Measurements from ENCODE around the gene RALGAPA1.

The RALGAPA1 gene

DNA sequence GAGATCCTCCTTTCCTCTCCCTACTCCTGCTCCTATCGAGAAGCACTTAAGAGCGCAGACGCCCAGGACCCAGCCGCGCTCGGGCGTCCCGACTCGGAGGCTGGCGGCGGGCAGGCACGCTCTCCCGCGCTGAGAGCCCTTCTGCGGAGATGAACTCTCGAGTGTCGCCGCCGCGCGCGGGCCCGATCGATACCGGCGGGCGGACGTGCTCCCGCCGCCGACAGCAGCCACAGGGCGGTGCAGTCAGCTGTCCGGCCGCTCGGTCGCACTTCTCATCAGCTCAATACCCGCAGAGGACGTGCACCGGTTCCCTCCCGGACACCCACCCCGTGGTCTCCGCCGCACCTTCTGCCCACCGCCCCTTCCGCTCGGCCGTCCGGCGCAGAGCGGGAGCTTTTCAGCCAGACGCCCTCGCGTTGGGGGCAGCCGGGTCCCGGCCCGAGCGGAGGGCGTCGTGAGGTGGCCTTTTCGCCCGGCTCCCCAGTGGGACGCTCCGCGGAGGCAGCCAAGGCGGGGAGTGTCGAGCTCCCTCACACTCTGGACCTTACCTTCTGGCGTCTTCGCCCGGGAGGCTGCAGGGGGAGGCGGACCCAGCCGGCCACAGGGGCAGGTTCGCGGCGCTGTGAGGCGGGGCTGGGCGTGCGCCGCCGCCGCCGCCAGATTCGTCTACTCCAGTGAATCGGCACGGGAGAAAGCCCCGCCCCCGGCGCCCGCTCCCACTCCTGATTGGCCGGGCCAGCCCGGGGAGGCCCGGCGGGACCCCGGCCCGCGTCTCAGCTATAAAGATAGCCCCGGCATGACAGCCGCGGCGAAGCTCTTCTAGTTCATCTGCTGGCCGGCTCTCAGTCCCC lies 275.5 kb downstream of the RALGAPA1 start, which contains the start of gene INSM2:
INSM2 (plus strand) TSS at position 808 of the 851 bp plus-strand sequence. CDS start 89 bp downstream, outside the sequence.
- peak; percentile 70; the same call in 1 of the 2 replicates for TF ChIP-seq L3MBTL2 (conservative IDR thresholded peaks at IDR 0.05)
- TF ChIP-seq FOXM1 (IDR thresholded peaks at IDR 0.05; ENCODE audit: borderline replicate concordance): no peak
- POLR2A ChIA-PET: interaction anchor here (1.2 kb wide), 1 partner anchor 293 kb away, joined by 3 read pairs; the partner anchor contains the start of gene BRMS1L
- CTCF ChIA-PET: interaction anchor here (0.5 to 1.1 kb wide), 6 partner anchors 9 to 259 kb away, joined by 3 to 5 read pairs (median 4); no protein-coding TSS in a partner anchor
- DNase-seq (ENCODE audit: extremely low spot score): peak; percentile 84

DNA sequence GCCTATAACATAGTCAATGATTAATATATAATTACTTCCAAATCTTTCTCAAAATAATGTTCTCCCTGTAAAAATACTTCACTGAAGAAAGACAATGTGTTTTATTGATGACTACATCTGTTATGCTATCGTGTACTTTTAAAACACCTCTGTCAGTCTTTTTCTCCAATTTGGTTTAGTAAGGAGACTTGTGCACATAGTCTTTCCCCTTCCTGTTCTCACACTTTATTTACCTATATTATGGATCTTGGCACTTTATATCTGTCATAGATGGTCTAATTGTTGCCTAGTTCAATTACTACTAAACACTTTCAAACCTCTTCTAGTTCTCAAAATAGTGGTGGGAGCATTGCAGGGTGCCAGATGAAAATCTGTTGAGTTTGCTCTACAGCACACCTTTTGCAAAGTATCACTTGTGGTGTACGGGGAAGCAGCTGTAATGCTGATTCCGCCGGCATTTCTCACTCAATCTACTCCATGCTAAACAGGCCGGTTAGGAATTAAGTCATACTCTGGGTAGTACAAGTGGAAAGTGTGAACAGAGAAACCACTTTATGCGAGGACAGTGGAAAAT lies 276.2 kb downstream of the RALGAPA1 start:
- ChIA-PET CTCF (no interaction called here), POLR2A (no interaction called here)

DNA sequence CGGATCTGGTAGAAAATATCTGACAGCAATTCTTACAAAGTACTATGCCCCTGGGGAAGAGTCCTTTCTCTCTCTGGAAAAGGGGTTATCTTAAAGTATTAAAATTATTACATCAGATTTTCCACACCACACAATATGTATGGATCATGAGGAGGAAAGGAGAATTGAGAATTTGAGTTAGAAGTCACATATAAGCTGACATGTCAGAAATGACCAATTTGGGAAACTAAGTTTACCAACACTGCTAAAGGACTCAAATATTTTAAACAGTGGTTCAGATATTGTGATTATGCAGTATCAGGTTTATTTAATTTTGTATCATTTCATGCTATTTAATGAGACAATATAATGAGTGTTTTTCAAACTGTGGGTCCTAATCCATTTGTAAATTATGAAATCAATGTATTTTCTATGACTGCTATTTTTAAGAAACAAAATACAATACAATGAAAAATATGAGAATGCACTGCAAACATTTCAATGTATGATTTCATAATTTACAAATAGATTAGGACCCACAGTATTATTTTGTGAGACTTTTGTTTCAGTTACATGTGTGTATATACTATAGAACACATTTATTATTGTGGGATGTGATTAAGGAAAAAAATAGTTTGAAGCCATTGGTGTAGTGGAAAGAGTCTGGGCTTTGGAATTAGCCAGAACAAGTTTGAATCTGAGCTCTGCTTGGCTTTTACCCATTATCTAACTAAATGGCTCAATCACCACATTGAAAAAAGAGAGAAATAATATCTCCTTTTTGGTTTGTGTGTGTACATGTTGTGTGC lies 276.9 kb downstream of the RALGAPA1 start:
- ChIA-PET POLR2A (no interaction called here), CTCF (no interaction called here)
- no peak for TF ChIP-seq ELF4 (IDR thresholded peaks at IDR 0.05)
- no peak for TF ChIP-seq NFRKB (IDR thresholded peaks at IDR 0.05)
- no peak for TF ChIP-seq BHLHE40 (IDR thresholded peaks at IDR 0.05; ENCODE audit: borderline replicate concordance)
- TF ChIP-seq ARNT (IDR thresholded peaks at IDR 0.05): no peak
- TF ChIP-seq, protein P1, sequence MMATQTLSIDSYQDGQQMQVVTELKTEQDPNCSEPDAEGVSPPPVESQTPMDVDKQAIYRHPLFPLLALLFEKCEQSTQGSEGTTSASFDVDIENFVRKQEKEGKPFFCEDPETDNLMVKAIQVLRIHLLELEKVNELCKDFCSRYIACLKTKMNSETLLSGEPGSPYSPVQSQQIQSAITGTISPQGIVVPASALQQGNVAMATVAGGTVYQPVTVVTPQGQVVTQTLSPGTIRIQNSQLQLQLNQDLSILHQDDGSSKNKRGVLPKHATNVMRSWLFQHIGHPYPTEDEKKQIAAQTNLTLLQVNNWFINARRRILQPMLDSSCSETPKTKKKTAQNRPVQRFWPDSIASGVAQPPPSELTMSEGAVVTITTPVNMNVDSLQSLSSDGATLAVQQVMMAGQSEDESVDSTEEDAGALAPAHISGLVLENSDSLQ (IDR thresholded peaks at IDR 0.05): no peak
- TF ChIP-seq FOXM1 (IDR thresholded peaks at IDR 0.05; ENCODE audit: borderline replicate concordance): no peak
- DNase-seq (ENCODE audit: extremely low spot score): no peak

More for the DNA sequence above, 276.2 kb downstream of the RALGAPA1 start:
- TF ChIP-seq BHLHE40 (IDR thresholded peaks at IDR 0.05; ENCODE audit: borderline replicate concordance): no peak
- DNase-seq (ENCODE audit: extremely low spot score): no peak

DNA sequence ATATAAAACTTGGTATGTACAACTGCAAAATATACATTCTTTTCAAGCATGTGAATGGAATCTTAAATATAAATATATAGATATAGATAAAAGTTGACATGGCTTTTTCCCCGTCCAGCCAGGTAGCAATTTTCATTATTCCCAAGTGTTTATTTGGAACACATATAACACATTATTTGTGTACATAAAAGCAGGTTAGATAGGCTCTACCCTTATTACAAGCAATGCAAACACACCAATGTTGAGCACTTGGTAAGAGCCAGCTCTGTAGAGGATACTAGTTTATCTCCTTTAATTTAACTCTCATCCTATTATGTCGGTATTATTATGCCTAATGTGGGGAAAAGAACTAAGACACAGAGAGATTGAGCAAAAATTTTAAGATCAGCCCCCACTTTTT lies 282.1 kb downstream of the RALGAPA1 start:
- no peak for DNase-seq (ENCODE audit: extremely low spot score)
- ChIA-PET POLR2A (no interaction called here), CTCF (no interaction called here)
- no peak for TF ChIP-seq ZNF384 (IDR thresholded peaks at IDR 0.05)
- TF ChIP-seq FOXK2 (IDR thresholded peaks at IDR 0.05): no peak
- TF ChIP-seq NFRKB (IDR thresholded peaks at IDR 0.05): no peak
- no peak for TF ChIP-seq ELF4 (IDR thresholded peaks at IDR 0.05)
- no peak for TF ChIP-seq CTBP1 (IDR thresholded peaks at IDR 0.05; ENCODE audit: borderline replicate concordance)
- no peak for TF ChIP-seq L3MBTL2 (conservative IDR thresholded peaks at IDR 0.05)
- TF ChIP-seq FOXM1 (IDR thresholded peaks at IDR 0.05; ENCODE audit: borderline replicate concordance): no peak
- TF ChIP-seq, protein P1 (IDR thresholded peaks at IDR 0.05): no peak
- no peak for TF ChIP-seq HDGF (IDR thresholded peaks at IDR 0.05; ENCODE audit: borderline replicate concordance)

DNA sequence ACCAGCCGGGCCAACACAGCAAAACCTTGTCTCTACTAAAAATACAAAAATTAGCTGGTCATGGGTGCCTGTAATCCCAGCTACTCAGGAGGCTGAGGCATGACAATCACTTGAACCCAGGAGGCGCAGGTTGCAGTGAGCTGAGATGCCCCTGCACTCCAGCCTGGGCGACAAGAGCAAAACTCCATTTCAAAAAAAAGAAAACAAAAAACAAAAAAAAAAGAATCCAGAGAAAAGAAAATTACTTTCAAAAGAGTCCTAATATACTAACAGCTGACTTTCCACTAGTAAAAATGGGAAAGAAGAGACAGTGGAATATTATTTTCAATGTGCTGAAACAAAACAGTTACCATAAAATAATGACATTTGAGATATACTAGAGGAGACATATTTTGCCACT lies 283.4 kb downstream of the RALGAPA1 start:
- TF ChIP-seq ZNF384 (IDR thresholded peaks at IDR 0.05) (no peak), LEF1 (IDR thresholded peaks at IDR 0.05; ENCODE audit: borderline replicate concordance) (no peak), CTBP1 (IDR thresholded peaks at IDR 0.05; ENCODE audit: borderline replicate concordance) (no peak), FOXA1 (IDR thresholded peaks at IDR 0.05) (no peak), L3MBTL2 (conservative IDR thresholded peaks at IDR 0.05) (no peak), SUZ12 (IDR thresholded peaks at IDR 0.05) (no peak), SP1 (IDR thresholded peaks at IDR 0.05) (no peak), HDGF (IDR thresholded peaks at IDR 0.05; ENCODE audit: borderline replicate concordance) (no peak), NFRKB (IDR thresholded peaks at IDR 0.05) (no peak), ARNT (IDR thresholded peaks at IDR 0.05) (no peak), FOXK2 (IDR thresholded peaks at IDR 0.05) (no peak), FOXM1 (IDR thresholded peaks at IDR 0.05; ENCODE audit: borderline replicate concordance) (no peak), ELF4 (IDR thresholded peaks at IDR 0.05) (no peak), BHLHE40 (IDR thresholded peaks at IDR 0.05; ENCODE audit: borderline replicate concordance) (no peak)
- TF ChIP-seq, protein P1 (IDR thresholded peaks at IDR 0.05): no peak
- POLR2A ChIA-PET: no interaction called here
- CTCF ChIA-PET: no interaction called here
- no peak for DNase-seq (ENCODE audit: extremely low spot score)

DNA sequence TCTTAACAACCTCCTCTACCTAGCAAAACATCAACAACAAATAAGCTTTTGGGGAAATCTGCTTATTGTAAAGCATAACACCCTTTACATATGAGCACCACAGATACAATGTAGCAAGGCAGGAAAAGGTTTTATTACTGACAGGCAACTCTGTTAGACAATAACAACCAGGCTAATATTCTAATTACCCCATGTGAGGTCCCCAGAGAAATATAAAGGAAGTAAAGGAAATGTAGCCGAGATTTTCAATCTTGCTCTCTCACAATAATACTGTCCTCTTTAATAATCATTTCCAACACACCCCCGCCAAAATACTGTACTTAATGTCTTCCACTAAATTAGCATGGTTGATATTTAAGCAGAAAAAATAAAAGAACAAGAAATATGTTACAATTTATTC lies 289.1 kb downstream of the RALGAPA1 start:
- ChIA-PET CTCF (no interaction called here), POLR2A (no interaction called here)

More for the DNA sequence above, 289.1 kb downstream of the RALGAPA1 start:
- no peak for TF ChIP-seq FOXA1 (IDR thresholded peaks at IDR 0.05)
- TF ChIP-seq SP1 (IDR thresholded peaks at IDR 0.05): no peak
- TF ChIP-seq FOXK2 (IDR thresholded peaks at IDR 0.05): no peak
- TF ChIP-seq TARDBP (IDR thresholded peaks at IDR 0.05): no peak
- no peak for TF ChIP-seq FOXM1 (IDR thresholded peaks at IDR 0.05; ENCODE audit: borderline replicate concordance)
- TF ChIP-seq, protein P1 (IDR thresholded peaks at IDR 0.05): no peak
- TF ChIP-seq ELF4 (IDR thresholded peaks at IDR 0.05): no peak
- no peak for TF ChIP-seq BHLHE40 (IDR thresholded peaks at IDR 0.05; ENCODE audit: borderline replicate concordance)
- TF ChIP-seq LEF1 (IDR thresholded peaks at IDR 0.05; ENCODE audit: borderline replicate concordance): no peak
- TF ChIP-seq ARNT (IDR thresholded peaks at IDR 0.05): no peak
- no peak for TF ChIP-seq SUZ12 (IDR thresholded peaks at IDR 0.05)
- no peak for TF ChIP-seq HDGF (IDR thresholded peaks at IDR 0.05; ENCODE audit: borderline replicate concordance)
- TF ChIP-seq NFRKB (IDR thresholded peaks at IDR 0.05): no peak
- no peak for TF ChIP-seq ZNF384 (IDR thresholded peaks at IDR 0.05)
- TF ChIP-seq L3MBTL2 (conservative IDR thresholded peaks at IDR 0.05): no peak
- TF ChIP-seq CTBP1 (IDR thresholded peaks at IDR 0.05; ENCODE audit: borderline replicate concordance): no peak
- DNase-seq (ENCODE audit: extremely low spot score): no peak

Measured in HEK293T (cell line).